Parathyroid adenoma (tissue), 2 donors: Measurements from ENCODE around the gene USP46.

ENCODE experiments used
- H2AFZ ChIP-seq: fragments of 300-600 bp; sonication (generic); one replicate; pipeline ENCODE4 v1.7.0; 2017; ENCODE audit warnings: antibody characterized with exemption, mild to moderate bottlenecking
- H3K27ac ChIP-seq: fragments of 300-600 bp; sonication (generic); one replicate; pipeline ENCODE4 v1.7.0; 2017
- H3K27me3 ChIP-seq: fragments of 300-600 bp; sonication (generic); one replicate; pipeline ENCODE4 v1.7.0; 2017; ENCODE audit warnings: low read length; ENCODE audit not compliant: control insufficient read depth, insufficient read depth
- H3K36me3 ChIP-seq: fragments of 300-600 bp; sonication (generic); one replicate; pipeline ENCODE4 v1.7.0; 2017; ENCODE audit warnings: low read length; ENCODE audit not compliant: control insufficient read depth, insufficient read depth
- H3K4me1 ChIP-seq: fragments of 300-600 bp; sonication (generic); one replicate; pipeline ENCODE4 v1.7.0; 2017; ENCODE audit warnings: control low read depth
- H3K4me2 ChIP-seq: fragments of 300-600 bp; sonication (generic); one replicate; pipeline ENCODE4 v1.7.0; 2017; ENCODE audit warnings: low read length
- H3K4me3 ChIP-seq: fragments of 300-600 bp; sonication (generic); one replicate; pipeline ENCODE4 v1.7.0; 2017; ENCODE audit warnings: low read depth, low read length
- H3K79me2 ChIP-seq: fragments of 300-600 bp; sonication (generic); one replicate; pipeline ENCODE4 v1.7.0; 2017; ENCODE audit warnings: control low read depth
- H3K9ac ChIP-seq: fragments of 300-600 bp; sonication (generic); one replicate; pipeline ENCODE4 v1.7.0; 2017; ENCODE audit warnings: mild to moderate bottlenecking
- H3K9me3 ChIP-seq: fragments of 300-600 bp; sonication (generic); one replicate; pipeline ENCODE4 v1.7.0; 2017; ENCODE audit warnings: low read length; ENCODE audit not compliant: control insufficient read depth
- CTCF ChIP-seq: fragments of 300-600 bp; sonication (generic); IDR thresholded peaks from one replicate; pipeline ENCODE4 v1.7.0; 2017; ENCODE audit warnings: antibody characterized with exemption, mild to moderate bottlenecking
- donor health status: primary hyperparathyroidism.

Gene USP46

GRCh38 chr4:52588771-52589591, 70.1 kb downstream of the USP46 start:
- Histone ChIP-seq H3K9me3 (no peaks in the 10 kb centered on the region), H3K27me3 (no peaks in the 10 kb centered on the region), H3K4me1 (no peaks in the 10 kb centered on the region), H2AFZ (no peak overlapping the region), H3K79me2 (no peaks in the 10 kb centered on the region), H3K9ac (no peak overlapping the region), H3K4me2 (no peak overlapping the region), H3K27ac (no peak overlapping the region), H3K36me3 (no peaks in the 10 kb centered on the region), H3K4me3 (no peak overlapping the region)
- TF ChIP-seq CTCF: no peak

DNA sequence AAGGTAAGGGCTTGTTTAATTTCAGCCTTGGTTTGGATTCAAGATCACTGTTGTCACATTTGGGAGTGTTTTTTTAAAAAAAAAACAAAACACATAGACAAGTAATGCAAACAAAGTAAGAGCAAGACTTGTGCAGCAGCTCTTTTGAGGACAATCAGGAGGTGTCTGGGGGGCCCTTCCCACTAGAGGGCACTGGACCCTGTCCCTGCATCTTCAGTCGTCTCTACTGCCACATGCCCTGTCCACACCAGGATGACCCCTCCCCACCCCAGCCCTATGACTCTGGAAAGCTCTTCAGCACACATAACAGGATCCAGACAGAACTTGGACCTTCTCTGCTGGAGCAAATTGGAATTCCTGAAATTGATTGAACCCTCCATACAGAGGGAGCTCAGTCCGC, 71.0 kb downstream of the USP46 start:
- H3K27ac ChIP-seq: no peak overlapping the region
- no peak overlapping the region for H3K4me3 ChIP-seq
- no peaks in the 10 kb centered on the region for H3K9me3 ChIP-seq

DNA sequence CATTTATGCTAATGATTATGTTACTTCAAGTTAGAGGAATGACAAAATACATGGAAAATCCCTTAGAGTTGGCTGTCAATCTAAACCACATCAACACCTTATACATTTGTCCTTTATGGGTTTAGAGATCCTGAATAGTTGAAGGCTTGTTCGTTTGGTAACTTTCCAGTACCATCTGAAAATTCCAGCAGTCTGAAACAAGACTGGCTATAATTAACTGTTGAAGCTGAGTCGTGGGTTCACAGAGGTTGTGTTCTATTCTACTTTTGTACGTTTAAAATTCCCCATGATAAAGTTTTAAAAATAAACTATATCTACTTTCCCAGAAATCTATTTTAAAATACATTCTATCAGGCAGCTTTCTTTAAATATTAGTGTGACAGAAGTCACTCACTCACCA, 73.0 kb downstream of the USP46 start:
- no peak for TF ChIP-seq CTCF
- Histone ChIP-seq H3K27ac (no peak overlapping the region), H3K4me3 (no peak overlapping the region), H3K9ac (no peak overlapping the region), H3K36me3 (no peaks in the 10 kb centered on the region), H3K27me3 (no peaks in the 10 kb centered on the region), H3K79me2 (no peaks in the 10 kb centered on the region), H3K4me2 (no peak overlapping the region), H2AFZ (no peak overlapping the region), H3K4me1 (no peaks in the 10 kb centered on the region), H3K9me3 (no peaks in the 10 kb centered on the region)

More for the DNA sequence above, 71.0 kb downstream of the USP46 start:
- no peaks in the 10 kb centered on the region for H3K27me3 ChIP-seq
- peak; percentile 14 for TF ChIP-seq CTCF
- H3K9ac ChIP-seq: no peak overlapping the region
- H3K36me3 ChIP-seq: no peaks in the 10 kb centered on the region
- no peak overlapping the region for H2AFZ ChIP-seq
- H3K4me2 ChIP-seq: no peak overlapping the region
- H3K79me2 ChIP-seq: no peaks in the 10 kb centered on the region
- H3K4me1 ChIP-seq: no peaks in the 10 kb centered on the region

GRCh38 chr4:52585379-52585778, 73.7 kb downstream of the USP46 start:
- Histone ChIP-seq H3K27me3 (no peaks in the 10 kb centered on the region), H2AFZ (no peak overlapping the region), H3K27ac (no peak overlapping the region), H3K4me1 (no peaks in the 10 kb centered on the region), H3K36me3 (no peaks in the 10 kb centered on the region), H3K9ac (no peak overlapping the region), H3K9me3 (no peaks in the 10 kb centered on the region), H3K4me3 (no peak overlapping the region), H3K79me2 (no peaks in the 10 kb centered on the region), H3K4me2 (no peak overlapping the region)
- no peak for TF ChIP-seq CTCF
